Spleen (tissue), 7 donors: ENCODE results near the gene GCM1.

Source experiments
- CTCF ChIP-seq, 11 experiments: fragments of 200-600 bp in 7 of 11; fragments of 450-650 bp in 4 of 11; sonication (generic) in 4 of 11; IDR thresholded peaks in 8 of 11; conservative IDR thresholded peaks in 3 of 11; 1 replicate in 7 of 11; 2 replicates in 4 of 11; pipeline versions ENCODE4 v1.4.0 to v1.8.0; 2016 to 2021; ENCODE audit warnings: antibody characterized with exemption in 11 of 11, inconsistent platforms in 4 of 11, mild to moderate bottlenecking in 1 of 11
- POLR2A ChIP-seq, 3 donors: fragments of 450-650 bp; IDR thresholded peaks; one replicate each; pipeline ENCODE4 v1.5.1; 2017; ENCODE audit warnings: antibody characterized with exemption in 3 of 3, mild to moderate bottlenecking in 1 of 3
- POLR2AphosphoS5 ChIP-seq, 3 donors: sonication (generic); formaldehyde crosslinking; IDR thresholded peaks; one replicate each; pipeline ENCODE4 v1.5.1; 2017; ENCODE audit warnings: antibody characterized with exemption in 3 of 3
- donor health status: DM: no; HTN: no; CAD: no; lungs with moderate emphysema.
- donor health status: DM: no; HTN: no; CAD: no.
- donor health status: DM: no; HTN: no; CAD: no.

- TF ChIP-seq CTCF (IDR thresholded peaks at IDR 0.05 in 8 of 11, conservative IDR thresholded peaks at IDR 0.05 in 3 of 11), result no peak
- TF ChIP-seq POLR2A (IDR thresholded peaks at IDR 0.05), result no peak
- TF ChIP-seq POLR2AphosphoS5 (IDR thresholded peaks at IDR 0.05), result no peak
These were observed 44.1 kb upstream of the GCM1 start for GRCh38 chr6:53192682-53193188.
